Upper lobe of left lung (tissue), 4 donors: ENCODE measurements around the gene ABCC12.

Experiments used
- CTCF ChIP-seq, 6 experiments: fragments of 450-650 bp in 4 of 6; fragments of 200-600 bp in 2 of 6; sonication (generic) in 2 of 6; IDR thresholded peaks; one replicate each; pipeline ENCODE4 v1.5.1; 2016 to 2019; ENCODE audit warnings: antibody characterized with exemption in 6 of 6
- POLR2A ChIP-seq, 4 donors: fragments of 450-650 bp; IDR thresholded peaks; one replicate each; pipeline ENCODE4 v1.5.1; 2016 to 2017; ENCODE audit warnings: antibody characterized with exemption in 4 of 4, mild to moderate bottlenecking in 2 of 4

DNA sequence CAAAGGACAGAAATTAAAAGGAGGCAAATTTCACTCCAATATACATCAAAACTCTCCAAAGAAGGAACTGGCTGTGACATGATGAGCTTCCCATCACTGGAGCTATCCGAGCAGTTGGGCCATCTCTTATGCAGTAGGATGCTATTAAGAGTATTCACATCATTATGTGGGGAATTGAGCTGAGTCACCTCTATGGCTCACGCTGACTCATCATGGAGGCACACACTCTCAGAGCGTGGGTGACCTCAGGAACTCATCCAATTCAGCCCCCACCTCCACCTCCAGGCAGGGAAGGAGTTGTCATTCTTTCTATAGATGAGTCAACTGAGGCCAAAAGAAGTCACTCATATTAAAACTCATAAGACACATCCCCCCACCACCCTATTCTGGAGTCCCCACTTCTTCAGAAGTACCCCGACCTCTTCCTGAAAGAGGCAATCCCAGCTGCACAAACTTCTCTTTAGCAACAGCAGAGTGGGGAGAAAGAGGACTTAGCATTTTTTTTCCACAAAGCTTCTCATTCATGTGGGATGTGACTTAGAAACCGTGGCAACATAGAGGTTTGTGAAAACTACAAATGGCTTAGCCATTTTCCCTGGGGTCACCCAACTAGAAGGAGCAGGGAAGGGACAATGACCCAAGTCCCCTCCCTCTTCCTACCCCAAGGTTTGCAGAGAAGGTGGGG lies 32.5 kb downstream of the ABCC12 start:
- no peak for TF ChIP-seq CTCF (IDR thresholded peaks at IDR 0.05)
- no peak for TF ChIP-seq POLR2A (IDR thresholded peaks at IDR 0.05)
